Measurements from ENCODE around the gene ORMDL2.
"Not testable (repeated sequence)": the region's sequence is repeated elsewhere in the genome, so short reads cannot be mapped to it uniquely, and the experiment has no call there.

ORMDL2 gene

GRCh38 chr12:55828357-55828756, 10.5 kb downstream of the ORMDL2 start:
- DNase-seq (ENCODE audit: low spot score): no peak

GRCh38 chr12:55829967-55830600, 12.2 kb downstream of the ORMDL2 start:
- no peak for DNase-seq (ENCODE audit: low spot score)

GRCh38 chr12:55830601-55831446, 13.0 kb downstream of the ORMDL2 start:
- DNase-seq (ENCODE audit: low spot score): peak; percentile 84

GRCh38 chr12:55831447-55831815, 13.6 kb downstream of the ORMDL2 start:
- DNase-seq (ENCODE audit: low spot score): no peak

GRCh38 chr12:55833056-55833455, 15.2 kb downstream of the ORMDL2 start:
- DNase-seq (ENCODE audit: low spot score): no peak

- not testable (repeated sequence) for DNase-seq (ENCODE audit: low spot score)
Measured at GRCh38 chr12:55834400-55834799, 16.6 kb downstream of the ORMDL2 start.

GRCh38 chr12:55838361-55838760, 20.5 kb downstream of the ORMDL2 start:
- DNase-seq (ENCODE audit: low spot score): no peak

GRCh38 chr12:55839345-55840140, 21.7 kb downstream of the ORMDL2 start:
- no peak for DNase-seq (ENCODE audit: low spot score)

- no peak for DNase-seq (ENCODE audit: low spot score)
Measured at GRCh38 chr12:55840581-55841351, 22.9 kb downstream of the ORMDL2 start.

GRCh38 chr12:55842681-55843429, 25.0 kb downstream of the ORMDL2 start, which contains the start of gene MMP19:
Gene MMP19 (minus strand): TSS chr12:55842936. CDS start chr12:55842830, 106 bp downstream.
- no peak for DNase-seq (ENCODE audit: low spot score)

GRCh38 chr12:55843431-55843830, 25.6 kb downstream of the ORMDL2 start:
- no peak for DNase-seq (ENCODE audit: low spot score)

- no peak for DNase-seq (ENCODE audit: low spot score)
Measured at GRCh38 chr12:55844961-55845360, 27.1 kb downstream of the ORMDL2 start.

GRCh38 chr12:55845361-55845760, 27.5 kb downstream of the ORMDL2 start:
- DNase-seq (ENCODE audit: low spot score): no peak

- DNase-seq (ENCODE audit: low spot score): no peak
Measured at GRCh38 chr12:55845785-55846496, 28.1 kb downstream of the ORMDL2 start.

GRCh38 chr12:55847033-55847432, 29.2 kb downstream of the ORMDL2 start:
- DNase-seq (ENCODE audit: low spot score): no peak

- no peak for DNase-seq (ENCODE audit: low spot score)
Measured at GRCh38 chr12:55847603-55848291, 29.9 kb downstream of the ORMDL2 start.

- no peak for DNase-seq (ENCODE audit: low spot score)
Measured at GRCh38 chr12:55849616-55850343, 31.9 kb downstream of the ORMDL2 start.

- DNase-seq (ENCODE audit: low spot score): no peak
Measured at GRCh38 chr12:55850401-55850800, 32.6 kb downstream of the ORMDL2 start.

GRCh38 chr12:55850893-55851292, 33.1 kb downstream of the ORMDL2 start:
- DNase-seq (ENCODE audit: low spot score): no peak

Measured in cerebellar cortex (tissue), 1 donor.